CD14-positive monocyte (primary cell): ENCODE results near the gene ACBD5. TPM values are rescaled to one million over a fixed set of nuclear protein-coding genes. Genes with fewer than 3 reads are reported as not detected.

Experiments used
- DNase-seq, 3 donors: peaks; one replicate each; pipeline ENCODE4 v3.0.0-alpha.2; 2011 to 2022
- H2AFZ ChIP-seq: 2 replicates; pipeline ENCODE4 v1.6.0; 2012; ENCODE audit warnings: mild to moderate bottlenecking, low read depth, low read length, inconsistent platforms; ENCODE audit not compliant: insufficient read depth, poor library complexity, severe bottlenecking
- H3K27ac ChIP-seq, 2 donors: 1 replicate in 1 of 2; 2 replicates in 1 of 2; pipeline ENCODE4 v1.5.1; 2012 to 2013; ENCODE audit warnings: low read length in 2 of 2, control low read depth in 1 of 2, inconsistent platforms in 1 of 2, low read depth in 1 of 2, mild to moderate bottlenecking in 1 of 2
- H3K27me3 ChIP-seq, 2 donors: one replicate each; pipeline versions ENCODE4 v1.6.0 to v1.6.1; 2011 to 2013; ENCODE audit warnings: low read length in 2 of 2; ENCODE audit not compliant: control insufficient read depth in 2 of 2, insufficient read depth in 2 of 2
- H3K36me3 ChIP-seq, 2 donors: replicated peaks in 1 of 2; 1 replicate in 1 of 2; 2 replicates in 1 of 2; pipeline versions ENCODE4 v1.5.1 to v1.6.1; 2012 to 2013; ENCODE audit warnings: low read length in 2 of 2, control low read depth in 1 of 2, inconsistent platforms in 1 of 2, mild to moderate bottlenecking in 1 of 2; ENCODE audit not compliant: insufficient read depth in 2 of 2, control insufficient read depth in 1 of 2
- H3K4me1 ChIP-seq, 2 donors: 1 replicate in 1 of 2; 2 replicates in 1 of 2; pipeline versions ENCODE4 v1.5.1 to v1.6.1; 2012 to 2013; ENCODE audit warnings: low read length in 2 of 2, control low read depth in 1 of 2, inconsistent platforms in 1 of 2, mild to moderate bottlenecking in 1 of 2, moderate library complexity in 1 of 2; ENCODE audit not compliant: insufficient read depth in 2 of 2, control insufficient read depth in 1 of 2
- H3K4me2 ChIP-seq: replicated peaks from 2 replicates; pipeline ENCODE3; 2012; ENCODE audit warnings: low read length, moderate library complexity, mild to moderate bottlenecking; ENCODE audit not compliant: poor library complexity, severe bottlenecking; ENCODE audit errors: extremely low read depth
- H3K4me3 ChIP-seq, 3 experiments: fragments of 200-600 bp in 1 of 3; sonication (generic) in 1 of 3; replicated peaks in 1 of 3; 1 replicate in 2 of 3; 2 replicates in 1 of 3; pipeline ENCODE4 v1.5.1; 2011 to 2013; ENCODE audit warnings: low read length in 3 of 3, mild to moderate bottlenecking in 3 of 3, control low read depth in 2 of 3, low read depth in 2 of 3, inconsistent platforms in 1 of 3, moderate library complexity in 1 of 3
- H3K79me2 ChIP-seq: 2 replicates; pipeline ENCODE4 v1.6.0; 2012; ENCODE audit warnings: mild to moderate bottlenecking, control low read depth, inconsistent platforms, low read length, moderate library complexity; ENCODE audit not compliant: insufficient read depth
- H3K9ac ChIP-seq: 2 replicates; pipeline ENCODE4 v1.6.0; 2017; ENCODE audit warnings: low read length, mild to moderate bottlenecking; ENCODE audit not compliant: insufficient read depth, poor library complexity, severe bottlenecking
- H3K9me3 ChIP-seq, 2 donors: replicated peaks in 1 of 2; 1 replicate in 1 of 2; 2 replicates in 1 of 2; pipeline versions ENCODE4 v1.5.1 to v1.6.1; 2012 to 2013; ENCODE audit warnings: low read length in 2 of 2, control low read depth in 1 of 2; ENCODE audit not compliant: control insufficient read depth in 1 of 2, insufficient read depth in 1 of 2
- H4K20me1 ChIP-seq: 2 replicates; pipeline ENCODE4 v1.6.0; 2012; ENCODE audit warnings: mild to moderate bottlenecking, low read length, control low read depth, moderate library complexity; ENCODE audit not compliant: insufficient read depth
- H3K27ac Mint-ChIP-seq, 7 donors: one replicate each; pipeline ENCODE4 v1.8.0; 2020; ENCODE audit warnings: mild to moderate bottlenecking in 7 of 7, mixed read lengths in 7 of 7, moderate library complexity in 6 of 7, inconsistent platforms in 2 of 7
- H3K27me3 Mint-ChIP-seq, 3 donors: one replicate each; pipeline ENCODE4 v1.8.0; 2021 to 2022; ENCODE audit warnings: low read depth in 3 of 3, mild to moderate bottlenecking in 3 of 3, mixed read lengths in 3 of 3, moderate library complexity in 3 of 3, inconsistent platforms in 1 of 3
- H3K36me3 Mint-ChIP-seq, 2 donors: one replicate each; pipeline ENCODE4 v1.8.0; 2020; ENCODE audit warnings: mixed read lengths in 2 of 2, inconsistent platforms in 1 of 2, mild to moderate bottlenecking in 1 of 2
- H3K4me1 Mint-ChIP-seq: one replicate; pipeline ENCODE4 v1.8.0; 2020; ENCODE audit warnings: mild to moderate bottlenecking, mixed read lengths
- H3K4me3 Mint-ChIP-seq, 2 donors: one replicate each; pipeline ENCODE4 v1.8.0; 2020; ENCODE audit warnings: mild to moderate bottlenecking in 2 of 2, mixed read lengths in 2 of 2, moderate library complexity in 1 of 2
- H3K9me3 Mint-ChIP-seq, 7 donors: one replicate each; pipeline ENCODE4 v1.8.0; 2020 to 2022; ENCODE audit warnings: mixed read lengths in 7 of 7, mild to moderate bottlenecking in 6 of 7, moderate library complexity in 6 of 7, inconsistent platforms in 2 of 7
- WGBS: methylation state at CpG from one replicate; pipeline ENCODE4 v1.1.5; 2013; ENCODE audit warnings: missing lambda C conversion rate; ENCODE audit not compliant: insufficient coverage; 5-methylcytosine and 5-hydroxymethylcytosine counted together
- intact Hi-C, 2 donors: fragments of 100-400 bp; cut with micrococcal nuclease; formaldehyde crosslinking; loops; one replicate each; pipeline versions ENCODE4 v1.15.0 to v1.15.1; 2023
- polyA minus RNA-seq: library from RNA; depleted of rRNA, polyadenylated mRNA; stranded (reverse); fragments of >200 nt; gene quantifications from 2 replicates; pipeline ENCODE4 v1.2.3, GENCODE V29; 2012
- polyA plus RNA-seq, 3 donors: library from polyadenylated mRNA; depleted of rRNA in 1 of 3; unstranded in 2 of 3; stranded (reverse) in 1 of 3; fragments of 300-500 nt in 2 of 3; fragments of >200 nt in 1 of 3; fragmentation: Illumina TruSeq in 2 of 3; gene quantifications; 1 replicate in 2 of 3; 2 replicates in 1 of 3; pipeline ENCODE4 v1.2.3, GENCODE V29; 2012 to 2021
- total RNA-seq, 12 experiments: library from RNA in 1 of 12; stranded (reverse) in 1 of 12; fragments of 120-200 nt in 1 of 12; gene quantifications; one replicate each; pipeline ENCODE4 v1.2.4 and lab custom pipeline; 2013 to 2026; ENCODE audit warnings: mixed read lengths in 6 of 12, inconsistent platforms in 1 of 12
- TF ChIP-seq, protein P1 (sequence below): fragments of 200-600 bp; IDR thresholded peaks from one replicate; pipeline ENCODE4 v1.8.0; 2022; ENCODE audit warnings: antibody characterized with exemption, mild to moderate bottlenecking

The ACBD5 gene, protein sequence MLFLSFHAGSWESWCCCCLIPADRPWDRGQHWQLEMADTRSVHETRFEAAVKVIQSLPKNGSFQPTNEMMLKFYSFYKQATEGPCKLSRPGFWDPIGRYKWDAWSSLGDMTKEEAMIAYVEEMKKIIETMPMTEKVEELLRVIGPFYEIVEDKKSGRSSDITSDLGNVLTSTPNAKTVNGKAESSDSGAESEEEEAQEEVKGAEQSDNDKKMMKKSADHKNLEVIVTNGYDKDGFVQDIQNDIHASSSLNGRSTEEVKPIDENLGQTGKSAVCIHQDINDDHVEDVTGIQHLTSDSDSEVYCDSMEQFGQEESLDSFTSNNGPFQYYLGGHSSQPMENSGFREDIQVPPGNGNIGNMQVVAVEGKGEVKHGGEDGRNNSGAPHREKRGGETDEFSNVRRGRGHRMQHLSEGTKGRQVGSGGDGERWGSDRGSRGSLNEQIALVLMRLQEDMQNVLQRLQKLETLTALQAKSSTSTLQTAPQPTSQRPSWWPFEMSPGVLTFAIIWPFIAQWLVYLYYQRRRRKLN
- 32.9 TPM for total RNA-seq (2013)
- polyA plus RNA-seq = 10 to 100 TPM; 13.6 to 17.5 (median 15.5) TPM
- polyA minus RNA-seq = 8.3 and 15.1 TPM in 2 replicates
- 11.7 to 67.6 (median 50.4) reads per million in 11 experiments for total RNA-seq (lab: John Stamatoyannopoulos, UW)

DNA sequence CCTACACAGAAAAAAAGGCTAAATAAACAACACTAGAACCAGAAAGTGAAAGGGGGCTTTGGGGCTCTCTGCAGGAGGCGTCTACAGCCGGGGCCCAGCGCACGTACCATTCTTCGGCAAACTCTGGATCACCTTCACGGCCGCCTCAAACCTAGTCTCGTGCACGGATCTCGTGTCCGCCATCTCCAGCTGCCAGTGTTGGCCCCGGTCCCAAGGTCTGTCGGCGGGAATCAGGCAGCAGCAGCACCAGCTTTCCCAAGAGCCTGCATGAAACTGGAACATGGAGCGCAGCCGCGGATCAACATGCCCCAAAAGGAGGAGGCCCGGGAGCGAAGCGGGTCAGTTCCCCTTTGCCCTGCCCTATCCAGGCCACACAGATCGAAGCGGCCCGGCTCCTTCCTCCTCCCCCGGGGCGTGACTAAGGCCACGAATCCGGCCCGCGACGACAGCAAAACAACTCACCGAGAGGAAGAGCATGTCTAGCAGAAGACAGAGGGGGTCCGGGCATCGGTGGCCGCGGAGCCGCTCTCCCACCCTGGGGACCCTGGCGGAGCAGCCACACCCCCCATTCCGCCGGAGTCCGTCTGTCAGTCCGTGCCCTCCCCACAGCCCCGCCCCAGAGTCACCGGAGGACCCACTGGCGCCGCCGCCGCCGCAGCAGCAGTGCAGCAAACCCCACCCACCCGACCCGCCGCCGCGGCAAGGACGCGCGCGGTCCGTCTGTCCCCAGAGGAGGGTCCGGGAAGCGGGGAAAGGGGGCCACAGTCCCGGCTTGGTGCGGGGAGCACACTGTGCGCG lies at the start of gene ACBD5:
Gene ACBD5, minus strand, starts transcription at position 586 of the 798 bp plus-strand sequence. Its CDS starts 109 bp downstream, at position 477.
- intact Hi-C loops = loop anchor here in 1 of 2 donors (5.0 kb wide), 1 partner anchor 378 kb away; the partner anchor contains the start of gene ABI1
- under 1% methylated on average over 59 of the region's 64 CpGs for WGBS
- H4K20me1 ChIP-seq = peaks cover 15% of the 10 kb centered on the region
- no peaks in the 10 kb centered on the region for H3K36me3 ChIP-seq
- peaks cover 25 to 32% of the 10 kb centered on the region in 2 donors for H3K4me1 ChIP-seq
- H3K9me3 ChIP-seq = no peaks in the 10 kb centered on the region
- peak within 1 kb of the TSS; percentile 58 to 92 (median 68) for H3K4me3 ChIP-seq
- Mint-ChIP-seq H3K9me3 (no peaks in the 10 kb centered on the region), H3K4me1 (peaks cover 26% of the 10 kb centered on the region), H3K36me3 (no peaks in the 10 kb centered on the region), H3K4me3 (peak within 1 kb of the TSS; percentile 95 to 97), H3K27me3 (peaks cover 0 to 2% (median 2%) of the 10 kb centered on the region in 3 donors), H3K27ac (peak within 1 kb of the TSS; percentile 96 to 98 (median 98))
- H3K4me2 ChIP-seq = peak within 1 kb of the TSS; percentile 78
- peak within 1 kb of the TSS; percentile 96 to 98 for H3K27ac ChIP-seq
- peaks cover 47% of the 10 kb centered on the region for H3K79me2 ChIP-seq
- TF ChIP-seq, protein P1, sequence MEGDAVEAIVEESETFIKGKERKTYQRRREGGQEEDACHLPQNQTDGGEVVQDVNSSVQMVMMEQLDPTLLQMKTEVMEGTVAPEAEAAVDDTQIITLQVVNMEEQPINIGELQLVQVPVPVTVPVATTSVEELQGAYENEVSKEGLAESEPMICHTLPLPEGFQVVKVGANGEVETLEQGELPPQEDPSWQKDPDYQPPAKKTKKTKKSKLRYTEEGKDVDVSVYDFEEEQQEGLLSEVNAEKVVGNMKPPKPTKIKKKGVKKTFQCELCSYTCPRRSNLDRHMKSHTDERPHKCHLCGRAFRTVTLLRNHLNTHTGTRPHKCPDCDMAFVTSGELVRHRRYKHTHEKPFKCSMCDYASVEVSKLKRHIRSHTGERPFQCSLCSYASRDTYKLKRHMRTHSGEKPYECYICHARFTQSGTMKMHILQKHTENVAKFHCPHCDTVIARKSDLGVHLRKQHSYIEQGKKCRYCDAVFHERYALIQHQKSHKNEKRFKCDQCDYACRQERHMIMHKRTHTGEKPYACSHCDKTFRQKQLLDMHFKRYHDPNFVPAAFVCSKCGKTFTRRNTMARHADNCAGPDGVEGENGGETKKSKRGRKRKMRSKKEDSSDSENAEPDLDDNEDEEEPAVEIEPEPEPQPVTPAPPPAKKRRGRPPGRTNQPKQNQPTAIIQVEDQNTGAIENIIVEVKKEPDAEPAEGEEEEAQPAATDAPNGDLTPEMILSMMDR = no peak
- H3K27me3 ChIP-seq = no peaks in the 10 kb centered on the region
- peak within 1 kb of the TSS; percentile 82 for H3K9ac ChIP-seq
- H2AFZ ChIP-seq = peak within 1 kb of the TSS; percentile 87
- DNase-seq = peak; percentile 91 to 93 (median 92)

DNA sequence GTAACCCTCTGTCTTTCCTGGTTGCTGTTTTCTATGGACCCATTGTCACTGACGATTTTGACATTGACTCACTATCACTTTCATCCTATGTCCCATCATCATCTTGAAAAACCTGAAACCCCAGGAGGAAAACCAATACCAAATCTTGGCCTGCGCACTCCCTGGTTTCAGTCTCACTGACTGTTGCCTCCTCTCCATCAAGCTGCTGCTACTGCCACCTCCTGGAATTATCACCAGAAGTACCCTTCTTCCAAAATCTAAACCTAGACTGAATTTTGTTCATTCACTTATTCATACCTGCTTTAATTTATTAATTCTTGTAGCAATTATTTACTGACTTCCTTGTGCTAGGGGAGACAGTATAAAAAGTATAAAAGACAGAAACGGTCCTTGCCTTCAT lies 44.5 kb upstream of the ACBD5 start:
- no peaks in the 10 kb centered on the region for H3K4me1 ChIP-seq
- H3K36me3 ChIP-seq = no peaks in the 10 kb centered on the region
- Mint-ChIP-seq H3K36me3 (no peaks in the 10 kb centered on the region), H3K4me1 (no peaks in the 10 kb centered on the region), H3K4me3 (no peak overlapping the region), H3K27ac (no peak overlapping the region), H3K27me3 (peaks cover 0 to 2% (median 0%) of the 10 kb centered on the region in 3 donors), H3K9me3 (no peaks in the 10 kb centered on the region)
- no peaks in the 10 kb centered on the region for H4K20me1 ChIP-seq
- WGBS = 62% methylated on average over 2 of the region's 3 CpGs
- intact Hi-C loops = no loop called here
- H3K9ac ChIP-seq = no peak overlapping the region
- no peaks in the 10 kb centered on the region for H3K79me2 ChIP-seq
- H3K27ac ChIP-seq = no peak overlapping the region
- no peaks in the 10 kb centered on the region for H3K9me3 ChIP-seq
- no peaks in the 10 kb centered on the region for H3K27me3 ChIP-seq
- peak in 1 of 3 donors; percentile 3 for DNase-seq
- H2AFZ ChIP-seq = no peak overlapping the region
- no peak overlapping the region for H3K4me2 ChIP-seq
- H3K4me3 ChIP-seq = no peak overlapping the region
- TF ChIP-seq, protein P1 = no peak
